Measurements from ENCODE around the gene NAV2.
"Not testable (repeated sequence)": the region's sequence is repeated elsewhere in the genome, so short reads cannot be mapped to it uniquely, and the experiment has no call there.

The NAV2 gene

DNA sequence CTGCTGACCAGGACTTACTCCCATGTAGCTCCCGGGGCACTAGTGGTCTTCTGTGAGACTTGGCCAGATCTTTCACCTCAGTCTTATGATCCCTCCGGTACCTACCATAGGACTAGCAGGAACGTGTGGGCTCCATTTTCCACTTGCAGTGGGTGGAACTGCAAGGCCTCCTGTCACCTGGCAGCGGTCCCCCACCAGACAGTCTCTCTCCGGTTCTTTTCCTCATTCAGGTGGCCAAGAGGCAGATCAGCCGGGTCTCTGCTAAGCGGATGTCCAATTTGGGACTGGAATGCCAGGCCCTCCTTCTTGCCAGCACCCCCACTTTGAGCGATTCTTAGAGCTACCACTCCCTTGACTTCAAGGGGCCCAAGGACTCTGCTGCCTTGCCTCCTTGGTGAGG, 158.9 kb downstream of the NAV2 start:
- no peak for DNase-seq

DNA sequence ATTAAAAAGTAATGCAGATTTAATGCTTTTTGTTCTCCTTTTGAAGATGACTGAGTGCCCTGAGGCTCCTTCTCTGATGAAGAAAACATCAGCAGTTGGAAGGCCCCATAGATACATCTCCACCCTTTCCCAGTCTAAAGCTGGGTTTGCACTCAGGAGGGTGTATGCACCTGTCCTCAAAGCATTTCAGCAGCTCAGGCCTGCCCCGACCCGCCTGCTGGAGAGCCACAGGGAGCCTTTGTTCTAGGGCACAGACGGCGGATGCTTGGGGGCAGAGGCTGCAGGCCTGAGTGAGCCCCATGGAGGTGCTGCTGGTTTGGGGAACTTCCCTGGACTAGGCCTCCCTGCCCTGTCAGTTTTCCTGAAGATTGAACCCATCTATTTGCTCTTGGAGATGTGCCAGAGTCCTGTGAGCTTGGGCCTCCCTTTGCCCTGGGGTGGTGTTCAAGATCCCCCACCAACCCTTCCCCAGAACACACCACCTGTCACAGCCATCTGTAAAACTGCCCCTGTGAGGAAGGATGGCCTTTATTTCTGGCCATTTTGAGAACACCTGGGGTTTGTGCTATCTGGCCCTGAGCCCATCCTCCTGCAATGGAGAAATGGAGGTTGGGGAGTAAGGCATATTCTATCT, 160.0 kb downstream of the NAV2 start:
- no peak for DNase-seq

DNA sequence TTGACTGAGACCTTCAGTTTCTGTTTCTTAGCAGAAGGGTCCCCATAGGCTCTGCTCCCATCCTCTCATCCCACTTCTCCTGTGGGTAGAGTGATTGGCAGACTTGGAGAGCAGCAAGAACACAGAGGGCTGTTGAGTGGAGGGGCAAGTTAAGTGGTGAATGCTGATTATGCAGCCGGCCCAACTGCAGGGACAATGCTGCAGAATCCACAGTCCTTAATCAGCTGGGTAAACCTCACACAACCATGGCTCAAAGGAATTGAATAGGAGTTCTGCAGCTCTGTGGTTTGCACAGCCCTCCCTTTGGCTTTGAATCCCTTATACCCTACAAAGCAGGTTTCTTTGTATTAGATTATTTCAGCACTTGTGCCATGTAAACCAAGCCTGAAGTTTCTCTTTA, 161.1 kb downstream of the NAV2 start:
- no peak for DNase-seq

- DNase-seq, result no peak
These were observed 161.6 kb downstream of the NAV2 start for GRCh38 chr11:19874266-19874665.

GRCh38 chr11:19876750-19877149, 164.1 kb downstream of the NAV2 start:
- no peak for DNase-seq

DNA sequence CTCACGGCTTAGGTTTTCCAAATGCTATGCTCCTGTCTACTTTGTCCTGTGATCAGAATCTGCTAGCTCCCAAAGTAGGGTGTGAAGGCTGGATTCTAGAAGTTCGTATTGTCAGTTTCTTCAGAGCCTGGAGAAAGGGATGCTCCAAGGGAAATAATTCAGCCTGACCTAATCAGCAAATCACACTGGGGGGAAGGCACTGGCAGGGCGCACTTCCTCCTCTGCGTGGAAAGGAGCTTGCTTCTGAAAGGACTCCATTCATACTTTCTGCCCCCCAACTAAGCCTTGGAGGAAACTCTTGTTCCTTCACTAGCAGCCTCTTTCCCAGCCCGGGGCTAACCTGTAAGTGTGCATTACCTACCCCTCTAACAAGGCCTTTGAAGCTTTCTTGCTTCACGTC, 165.9 kb downstream of the NAV2 start:
- DNase-seq, result no peak

DNA sequence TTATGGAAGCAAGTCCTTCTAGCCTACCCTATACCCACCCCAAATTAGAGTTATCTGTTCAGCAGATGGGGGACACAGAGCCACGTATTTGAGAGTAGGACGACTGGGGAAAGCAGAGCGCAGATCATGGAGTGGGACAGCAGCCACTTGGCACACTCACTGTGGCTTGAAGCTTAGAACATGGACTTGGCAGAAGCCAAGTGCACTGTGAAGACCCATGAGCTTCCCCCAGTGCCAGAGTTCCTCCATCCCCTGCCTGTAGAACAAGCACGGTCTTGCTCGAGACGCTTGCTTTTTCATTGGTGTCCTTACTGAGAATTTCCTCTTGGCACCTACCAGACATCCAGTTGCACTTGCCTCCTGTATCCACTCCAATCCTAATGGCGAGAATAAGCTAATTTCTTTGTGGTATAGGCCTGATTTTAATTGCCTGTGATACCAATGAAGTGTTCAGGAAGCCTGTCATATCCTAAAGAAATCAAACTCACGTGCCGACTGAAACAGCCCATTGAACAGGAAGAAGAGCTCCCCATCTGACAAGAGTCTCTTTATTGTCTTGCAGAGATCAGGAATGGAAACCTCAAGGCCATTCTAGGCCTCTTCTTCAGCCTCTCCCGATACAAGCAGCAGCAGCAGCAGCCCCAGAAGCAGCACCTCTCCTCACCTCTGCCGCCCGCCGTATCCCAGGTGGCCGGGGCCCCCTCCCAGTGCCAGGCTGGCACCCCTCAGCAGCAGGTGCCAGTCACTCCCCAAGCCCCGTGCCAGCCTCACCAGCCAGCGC, 166.9 kb downstream of the NAV2 start:
- no peak for DNase-seq

DNA sequence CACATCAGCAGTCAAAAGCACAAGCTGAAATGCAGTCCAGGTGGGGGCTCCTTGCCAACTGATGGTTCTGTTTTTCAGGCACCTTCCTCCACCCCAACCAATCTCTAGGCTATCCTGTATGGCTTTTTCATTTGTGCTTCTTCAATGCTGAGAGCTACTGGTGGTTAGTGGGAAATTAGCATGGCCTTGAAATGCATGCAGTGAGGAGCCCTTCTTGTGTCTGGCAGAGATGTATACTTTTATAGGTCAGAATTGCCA, 167.4 kb downstream of the NAV2 start:
- DNase-seq, result no peak

DNA sequence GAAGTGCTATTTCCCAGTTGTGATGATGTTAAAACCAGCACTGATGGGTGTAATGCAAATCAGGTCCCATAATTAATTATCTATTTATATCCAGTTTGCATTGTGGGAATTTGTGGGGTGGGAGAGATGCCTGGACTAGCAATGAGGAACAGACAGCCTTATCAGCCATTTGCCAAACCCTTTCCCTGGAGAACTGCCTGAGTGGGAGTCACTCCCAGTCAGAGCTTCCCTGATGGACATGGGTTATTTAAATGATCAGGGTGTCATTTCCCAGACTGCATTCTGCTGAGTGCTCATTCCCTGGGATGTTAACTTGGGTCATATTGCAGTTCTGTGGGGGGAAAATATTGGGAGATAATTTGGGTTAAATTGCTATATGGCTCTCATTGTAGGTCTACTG, 168.5 kb downstream of the NAV2 start:
- DNase-seq, result no peak

DNA sequence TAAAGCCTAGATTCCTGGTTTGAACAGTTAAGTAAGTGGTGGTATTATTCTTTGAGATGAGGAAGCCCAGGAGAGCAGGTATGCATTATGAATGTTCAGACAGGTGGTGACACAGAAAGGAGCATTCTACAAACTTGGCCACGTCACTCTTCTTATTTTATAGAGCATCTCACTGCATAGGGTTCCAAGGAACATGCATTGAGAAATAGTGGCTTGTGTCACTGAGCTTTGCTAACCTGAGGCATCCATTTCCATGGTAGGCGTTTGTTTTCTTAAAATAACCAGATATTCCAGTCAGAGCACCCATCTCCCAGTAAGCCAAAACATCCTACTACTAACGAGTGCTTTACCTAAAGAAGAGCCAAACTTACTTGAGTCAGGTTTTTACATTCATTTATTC, 169.7 kb downstream of the NAV2 start:
- DNase-seq, result no peak

DNA sequence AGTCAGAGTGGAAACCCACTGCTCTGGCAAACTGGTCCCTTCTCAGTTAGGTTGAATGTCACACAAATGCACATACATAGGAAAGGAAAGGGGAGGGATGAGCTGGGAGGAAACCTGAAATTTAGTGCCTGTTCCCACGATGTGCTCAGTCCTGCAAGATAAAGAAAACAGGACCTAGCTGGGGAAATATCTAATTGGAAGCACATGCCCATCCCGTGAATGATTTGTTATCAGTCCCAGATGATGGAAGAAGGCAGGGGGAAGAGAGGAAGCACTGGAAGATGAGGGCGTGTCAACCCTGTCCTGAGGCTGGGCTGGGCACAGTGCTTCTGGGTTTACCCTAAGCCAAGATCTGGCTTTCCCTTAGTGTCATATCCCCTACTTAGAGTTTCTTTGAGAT, 173.9 kb downstream of the NAV2 start:
- DNase-seq, result no peak

- DNase-seq, result no peak
These were observed 175.2 kb downstream of the NAV2 start for GRCh38 chr11:19887842-19888241.

GRCh38 chr11:19889531-19889930, 176.9 kb downstream of the NAV2 start:
- no peak for DNase-seq

GRCh38 chr11:19890308-19890707, 177.7 kb downstream of the NAV2 start:
- DNase-seq, result no peak

- DNase-seq, result no peak
These were observed 178.4 kb downstream of the NAV2 start for GRCh38 chr11:19891022-19891421.

DNA sequence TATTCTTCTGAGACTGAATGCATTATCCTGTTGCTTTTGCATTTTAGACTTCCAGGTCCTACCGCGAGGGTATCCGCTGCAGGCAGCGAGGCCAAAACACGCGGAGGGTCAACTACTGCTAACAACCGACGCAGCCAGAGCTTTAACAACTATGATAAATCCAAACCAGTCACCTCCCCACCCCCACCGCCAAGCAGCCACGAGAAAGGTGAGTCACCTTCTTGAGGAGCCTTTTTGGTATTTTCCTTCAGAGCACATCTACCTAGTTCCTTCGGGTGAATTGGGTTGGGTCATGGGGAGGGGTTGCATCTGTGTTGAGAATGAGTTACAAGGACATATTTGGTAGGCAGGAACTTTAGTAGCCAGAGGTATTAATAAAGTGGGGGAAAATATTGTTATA, 179.8 kb downstream of the NAV2 start:
- no peak for DNase-seq

DNA sequence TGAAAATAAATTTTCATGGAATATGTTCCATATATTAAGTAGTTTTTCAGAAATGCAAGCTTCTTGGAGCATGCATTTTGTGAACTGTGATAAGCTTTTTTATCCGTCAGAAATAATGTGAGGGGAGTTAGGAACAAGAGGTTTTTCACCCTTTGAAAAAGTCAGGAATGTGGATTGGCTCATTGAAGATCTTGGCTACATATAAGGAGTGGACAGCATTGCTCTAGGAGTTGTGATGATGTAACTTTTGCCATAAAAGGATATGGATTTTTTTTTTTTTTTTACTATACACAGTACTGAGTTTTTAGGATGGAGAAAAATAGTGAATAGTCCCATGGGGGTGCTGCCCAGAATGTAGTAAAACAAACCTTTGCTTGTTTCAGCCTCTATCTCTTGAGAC, 180.2 kb downstream of the NAV2 start:
- no peak for DNase-seq

- DNase-seq, result no peak
These were observed 181.8 kb downstream of the NAV2 start for GRCh38 chr11:19894404-19894803.

GRCh38 chr11:19895037-19895436, 182.4 kb downstream of the NAV2 start:
- DNase-seq, result not testable (repeated sequence)

DNA sequence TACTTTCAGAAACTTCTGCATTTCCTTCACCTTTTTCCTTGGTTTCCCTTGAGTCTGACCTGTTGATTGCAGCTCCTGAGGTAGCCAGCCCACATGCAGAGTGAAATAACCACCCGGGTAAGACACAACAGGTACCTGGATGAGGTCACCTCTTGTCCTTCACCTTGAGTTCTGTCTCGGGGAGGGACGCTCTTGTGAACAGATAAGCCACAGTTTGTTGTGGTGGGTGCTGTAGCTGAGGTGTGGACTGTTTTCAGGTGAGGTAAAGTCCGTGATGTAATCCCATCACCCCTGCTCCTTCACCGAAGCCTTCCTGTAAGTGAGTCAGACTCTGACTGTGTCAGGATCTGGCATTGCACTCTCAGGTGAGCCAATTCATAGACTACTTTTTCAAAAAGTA, 183.1 kb downstream of the NAV2 start:
- DNase-seq, result no peak

- no peak for DNase-seq
These were observed 191.0 kb downstream of the NAV2 start for GRCh38 chr11:19903620-19904069.

GRCh38 chr11:19905280-19905853, 192.7 kb downstream of the NAV2 start:
- no peak for DNase-seq

GRCh38 chr11:19906126-19906525, 193.5 kb downstream of the NAV2 start:
- no peak for DNase-seq

DNA sequence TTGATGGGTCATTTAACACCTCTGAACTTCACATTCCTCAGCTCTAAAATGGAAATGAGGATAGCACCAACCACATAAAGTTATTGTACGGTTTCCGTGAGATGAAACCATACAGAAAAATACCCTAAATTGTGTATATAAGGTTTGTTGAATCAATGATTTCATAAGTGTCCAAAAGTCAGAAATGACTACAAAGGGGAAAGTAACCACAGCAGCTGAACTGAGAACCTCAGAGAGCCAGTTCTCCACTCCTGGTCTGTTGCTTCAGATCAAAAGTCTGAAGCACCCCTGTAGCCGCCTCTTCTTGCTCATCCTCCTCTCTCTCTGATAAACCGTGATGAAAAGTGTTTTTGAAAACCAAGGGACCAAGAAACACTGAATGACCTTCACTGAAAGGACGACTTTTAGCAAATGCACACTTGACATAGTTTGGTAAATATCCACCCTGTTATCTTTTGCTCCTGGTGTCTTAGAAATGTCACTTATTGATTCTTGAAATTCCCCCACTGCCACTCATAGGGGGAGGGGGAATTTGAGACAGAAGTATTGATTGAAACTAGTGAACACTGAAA, 194.5 kb downstream of the NAV2 start:
- no peak for DNase-seq
